ENCODE measurements around the gene VPS54. TPM values are rescaled to one million over a fixed set of nuclear protein-coding genes. Genes with fewer than 3 reads are reported as not detected.

VPS54 gene
- polyA plus RNA-seq, 1 donor (not counting 4 experiments of a cell fraction or from before 2014, with no cell fraction given): 18.2 TPM

DNA sequence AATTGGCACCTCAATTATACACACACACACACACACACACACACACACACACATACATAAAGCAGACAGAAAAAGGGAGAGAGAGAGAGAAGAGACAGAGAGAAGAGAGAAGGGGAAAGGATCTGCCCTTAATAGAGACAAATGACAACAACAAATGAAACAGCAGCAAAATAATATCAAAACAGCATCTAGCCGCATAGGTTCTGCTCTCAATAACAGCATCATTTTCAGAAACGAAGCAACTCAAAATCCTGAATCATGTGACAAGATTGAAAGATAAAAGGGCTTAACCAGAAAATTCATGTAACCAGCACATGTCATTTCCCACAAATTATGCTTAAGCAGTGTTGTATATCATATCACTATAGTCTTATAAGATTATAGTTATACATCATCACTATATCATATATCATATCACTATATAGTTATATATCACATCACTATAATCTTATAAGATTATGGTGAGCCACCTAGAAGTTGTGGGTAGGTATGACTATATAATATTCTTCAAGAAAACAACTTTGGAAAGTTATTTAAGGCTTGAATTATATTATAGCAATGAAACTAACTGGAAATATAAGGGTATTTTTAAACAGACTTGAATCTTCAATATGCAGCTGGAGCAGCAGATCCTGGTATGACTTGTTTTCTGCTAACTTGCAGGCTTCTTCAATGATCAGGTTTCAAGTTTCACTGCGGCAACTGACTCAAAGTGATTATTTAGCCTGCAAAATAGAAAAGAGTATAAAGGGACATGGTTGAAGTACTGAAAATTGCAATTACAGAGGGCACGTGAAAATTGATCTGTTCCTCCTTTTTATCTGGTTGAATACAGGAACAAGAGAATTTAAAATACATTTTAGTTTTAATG lies 16.1 kb upstream of the VPS54 start:
- no peak for DNase-seq (ENCODE audit: low read depth, low spot score)

DNA sequence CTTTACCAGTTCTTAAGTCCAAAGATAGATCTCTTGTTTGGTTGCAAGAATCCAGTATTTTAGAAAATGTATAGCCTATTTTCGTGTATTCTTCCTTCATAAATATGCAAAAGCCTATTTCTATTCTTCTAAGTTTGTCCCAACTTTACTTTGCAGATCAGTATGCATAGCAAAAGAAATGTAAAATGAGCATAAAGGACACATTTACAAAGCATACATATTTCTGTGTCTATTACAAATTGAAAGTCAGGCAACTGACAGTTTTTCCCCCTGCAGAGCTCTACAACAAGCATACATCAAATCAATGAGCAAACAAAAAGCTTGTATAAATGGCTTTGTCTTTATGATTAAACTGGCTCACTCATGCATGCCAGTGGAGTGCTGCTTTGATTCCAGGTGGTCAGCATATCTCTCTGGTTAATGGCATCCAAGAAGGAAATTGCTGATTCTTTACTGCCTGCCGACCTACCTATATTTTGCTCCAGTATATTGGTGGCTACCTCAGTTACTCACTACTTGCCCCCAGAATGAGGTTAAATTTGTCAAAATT lies 10.0 kb upstream of the VPS54 start:
- H3K36me3 ChIP-seq (ENCODE audit: control insufficient read depth in 2 of 2, extremely low read depth in 1 of 2, insufficient read depth in 2 of 2, low read length in 2 of 2): no peaks in the 10 kb centered on the region
- FAIRE-seq: no peak

More for the DNA sequence above, 16.1 kb upstream of the VPS54 start:
- no peaks in the 10 kb centered on the region for H3K27me3 ChIP-seq (ENCODE audit: control insufficient read depth, extremely low read depth, insufficient read depth, low read length)
- no peaks in the 10 kb centered on the region for H3K79me2 ChIP-seq (ENCODE audit: control insufficient read depth, insufficient read depth, low read length)
- no peak overlapping the region for H3K27ac ChIP-seq (ENCODE audit: control insufficient read depth, insufficient read depth, low read length)
- H3K9me3 ChIP-seq (ENCODE audit: control insufficient read depth, low read depth, low read length): no peaks in the 10 kb centered on the region
- dilution Hi-C loops (cut with MboI; ENCODE audit: extremely low pct_ligation_motif_present, low sequenced_read_pairs): no loop called here
- FAIRE-seq: no peak
- H3K4me3 ChIP-seq (ENCODE audit: control insufficient read depth in 2 of 3, extremely low read depth in 1 of 3, insufficient read depth in 2 of 3, low read depth in 1 of 3, low read length in 3 of 3): no peak overlapping the region
- H3K9me1 ChIP-seq (ENCODE audit: control insufficient read depth, extremely low read depth, insufficient read depth, low read length): no peaks in the 10 kb centered on the region
- H3K36me3 ChIP-seq (ENCODE audit: control insufficient read depth in 2 of 2, extremely low read depth in 1 of 2, insufficient read depth in 2 of 2, low read length in 2 of 2): no peaks in the 10 kb centered on the region
- H2AFZ ChIP-seq (ENCODE audit: control insufficient read depth, low read length): no peak overlapping the region
- TF ChIP-seq EZH2 (IDR thresholded peaks at IDR 0.05; ENCODE audit: low read length): no peak
- TF ChIP-seq, protein P1, sequence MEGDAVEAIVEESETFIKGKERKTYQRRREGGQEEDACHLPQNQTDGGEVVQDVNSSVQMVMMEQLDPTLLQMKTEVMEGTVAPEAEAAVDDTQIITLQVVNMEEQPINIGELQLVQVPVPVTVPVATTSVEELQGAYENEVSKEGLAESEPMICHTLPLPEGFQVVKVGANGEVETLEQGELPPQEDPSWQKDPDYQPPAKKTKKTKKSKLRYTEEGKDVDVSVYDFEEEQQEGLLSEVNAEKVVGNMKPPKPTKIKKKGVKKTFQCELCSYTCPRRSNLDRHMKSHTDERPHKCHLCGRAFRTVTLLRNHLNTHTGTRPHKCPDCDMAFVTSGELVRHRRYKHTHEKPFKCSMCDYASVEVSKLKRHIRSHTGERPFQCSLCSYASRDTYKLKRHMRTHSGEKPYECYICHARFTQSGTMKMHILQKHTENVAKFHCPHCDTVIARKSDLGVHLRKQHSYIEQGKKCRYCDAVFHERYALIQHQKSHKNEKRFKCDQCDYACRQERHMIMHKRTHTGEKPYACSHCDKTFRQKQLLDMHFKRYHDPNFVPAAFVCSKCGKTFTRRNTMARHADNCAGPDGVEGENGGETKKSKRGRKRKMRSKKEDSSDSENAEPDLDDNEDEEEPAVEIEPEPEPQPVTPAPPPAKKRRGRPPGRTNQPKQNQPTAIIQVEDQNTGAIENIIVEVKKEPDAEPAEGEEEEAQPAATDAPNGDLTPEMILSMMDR (optimal IDR thresholded peaks at IDR 0.05 in 1 of 3, IDR thresholded peaks at IDR 0.05 in 1 of 3, conservative IDR thresholded peaks at IDR 0.05 in 1 of 3; ENCODE audit: extremely low read depth in 1 of 3, insufficient read depth in 2 of 3, low read length in 3 of 3): no peak
- H3K4me1 ChIP-seq (ENCODE audit: control insufficient read depth, extremely low read depth, insufficient read depth, low read length): peaks cover 9% of the 10 kb centered on the region
- no peak overlapping the region for H3K9ac ChIP-seq (ENCODE audit: control insufficient read depth, extremely low read depth, insufficient read depth, low read length)
- H3K4me2 ChIP-seq (ENCODE audit: control insufficient read depth, extremely low read depth, insufficient read depth, low read depth, low read length): no peak overlapping the region
- H4K20me1 ChIP-seq (ENCODE audit: control insufficient read depth, extremely low read depth, insufficient read depth, low read length): no peaks in the 10 kb centered on the region

More for the DNA sequence above, 10.0 kb upstream of the VPS54 start:
- no peak for DNase-seq (ENCODE audit: low read depth, low spot score)
- Histone ChIP-seq H3K4me2 (ENCODE audit: control insufficient read depth, extremely low read depth, insufficient read depth, low read depth, low read length) (no peak overlapping the region), H3K9me3 (ENCODE audit: control insufficient read depth, low read depth, low read length) (no peaks in the 10 kb centered on the region), H3K4me1 (ENCODE audit: control insufficient read depth, extremely low read depth, insufficient read depth, low read length) (no peaks in the 10 kb centered on the region), H3K9ac (ENCODE audit: control insufficient read depth, extremely low read depth, insufficient read depth, low read length) (no peak overlapping the region), H3K27ac (ENCODE audit: control insufficient read depth, insufficient read depth, low read length) (no peak overlapping the region), H4K20me1 (ENCODE audit: control insufficient read depth, extremely low read depth, insufficient read depth, low read length) (no peaks in the 10 kb centered on the region), H3K9me1 (ENCODE audit: control insufficient read depth, extremely low read depth, insufficient read depth, low read length) (no peaks in the 10 kb centered on the region), H3K79me2 (ENCODE audit: control insufficient read depth, insufficient read depth, low read length) (no peaks in the 10 kb centered on the region), H2AFZ (ENCODE audit: control insufficient read depth, low read length) (no peak overlapping the region), H3K4me3 (ENCODE audit: control insufficient read depth in 2 of 3, extremely low read depth in 1 of 3, insufficient read depth in 2 of 3, low read depth in 1 of 3, low read length in 3 of 3) (no peak overlapping the region), H3K27me3 (ENCODE audit: control insufficient read depth, extremely low read depth, insufficient read depth, low read length) (no peaks in the 10 kb centered on the region)
- dilution Hi-C loops (cut with MboI; ENCODE audit: extremely low pct_ligation_motif_present, low sequenced_read_pairs): no loop called here
- TF ChIP-seq EZH2 (IDR thresholded peaks at IDR 0.05; ENCODE audit: low read length): no peak
- TF ChIP-seq, protein P1 (optimal IDR thresholded peaks at IDR 0.05 in 1 of 3, IDR thresholded peaks at IDR 0.05 in 1 of 3, conservative IDR thresholded peaks at IDR 0.05 in 1 of 3; ENCODE audit: extremely low read depth in 1 of 3, insufficient read depth in 2 of 3, low read length in 3 of 3): no peak
